Activated T-cell treated with anti-CD3 and anti-CD28 coated beads for 4 hours (primary cell): ENCODE measurements around the gene ZBTB6.

Source experiments
- DNase-seq: peaks from one replicate; pipeline ENCODE4 v3.0.0-alpha.2; 2020

ZBTB6 gene

GRCh38 chr9:122912964-122913673, at the start of gene ZBTB6:
Gene ZBTB6 (minus strand): TSS chr9:122913323. CDS start chr9:122912072, 1,251 bp downstream.
- DNase-seq = peak; percentile 53

- DNase-seq = no peak
Observed at GRCh38 chr9:122961139-122961538, 48.0 kb upstream of the ZBTB6 start.

GRCh38 chr9:122955961-122956360, 42.8 kb upstream of the ZBTB6 start:
- DNase-seq = no peak

- DNase-seq = no peak
Observed at GRCh38 chr9:122954253-122954691, 41.1 kb upstream of the ZBTB6 start.

GRCh38 chr9:122951056-122951455, 37.9 kb upstream of the ZBTB6 start:
- DNase-seq = no peak

- no peak for DNase-seq
Observed at GRCh38 chr9:122950263-122950662, 37.1 kb upstream of the ZBTB6 start.

- DNase-seq = no peak
Observed at GRCh38 chr9:122949696-122950095, 36.6 kb upstream of the ZBTB6 start.

- DNase-seq = no peak
Observed at GRCh38 chr9:122948313-122948712, 35.2 kb upstream of the ZBTB6 start.

- DNase-seq = no peak
Observed at GRCh38 chr9:122946461-122947005, 33.4 kb upstream of the ZBTB6 start.

GRCh38 chr9:122944960-122945888, 32.1 kb upstream of the ZBTB6 start:
- DNase-seq = no peak

GRCh38 chr9:122941582-122942234, 28.6 kb upstream of the ZBTB6 start:
- DNase-seq = no peak

- DNase-seq = peak; percentile 98
Observed at GRCh38 chr9:122940749-122941581, 27.8 kb upstream of the ZBTB6 start, which contains the start of gene RABGAP1. Gene RABGAP1 (plus strand): TSS chr9:122941020. CDS start chr9:122957060, 16,040 bp downstream.

GRCh38 chr9:122940454-122940748, 27.3 kb upstream of the ZBTB6 start:
- DNase-seq = no peak

- no peak for DNase-seq
Observed at GRCh38 chr9:122939601-122940000, 26.5 kb upstream of the ZBTB6 start.

GRCh38 chr9:122936883-122937282, 23.8 kb upstream of the ZBTB6 start:
- DNase-seq = no peak

GRCh38 chr9:122936464-122936863, 23.3 kb upstream of the ZBTB6 start:
- DNase-seq = no peak

GRCh38 chr9:122931226-122932121, 18.4 kb upstream of the ZBTB6 start, which contains the start of gene ZBTB26:
Gene ZBTB26 (minus strand): TSS chr9:122931512. CDS start chr9:122919934, 11,578 bp downstream.
- peak; percentile 80 for DNase-seq

GRCh38 chr9:122930541-122931225, 17.6 kb upstream of the ZBTB6 start:
- no peak for DNase-seq

- no peak for DNase-seq
Observed at GRCh38 chr9:122929796-122930354, 16.8 kb upstream of the ZBTB6 start.

GRCh38 chr9:122923947-122924346, 10.8 kb upstream of the ZBTB6 start:
- DNase-seq = no peak
